ENCODE data around the gene TMEM253.

Gene TMEM253

DNA sequence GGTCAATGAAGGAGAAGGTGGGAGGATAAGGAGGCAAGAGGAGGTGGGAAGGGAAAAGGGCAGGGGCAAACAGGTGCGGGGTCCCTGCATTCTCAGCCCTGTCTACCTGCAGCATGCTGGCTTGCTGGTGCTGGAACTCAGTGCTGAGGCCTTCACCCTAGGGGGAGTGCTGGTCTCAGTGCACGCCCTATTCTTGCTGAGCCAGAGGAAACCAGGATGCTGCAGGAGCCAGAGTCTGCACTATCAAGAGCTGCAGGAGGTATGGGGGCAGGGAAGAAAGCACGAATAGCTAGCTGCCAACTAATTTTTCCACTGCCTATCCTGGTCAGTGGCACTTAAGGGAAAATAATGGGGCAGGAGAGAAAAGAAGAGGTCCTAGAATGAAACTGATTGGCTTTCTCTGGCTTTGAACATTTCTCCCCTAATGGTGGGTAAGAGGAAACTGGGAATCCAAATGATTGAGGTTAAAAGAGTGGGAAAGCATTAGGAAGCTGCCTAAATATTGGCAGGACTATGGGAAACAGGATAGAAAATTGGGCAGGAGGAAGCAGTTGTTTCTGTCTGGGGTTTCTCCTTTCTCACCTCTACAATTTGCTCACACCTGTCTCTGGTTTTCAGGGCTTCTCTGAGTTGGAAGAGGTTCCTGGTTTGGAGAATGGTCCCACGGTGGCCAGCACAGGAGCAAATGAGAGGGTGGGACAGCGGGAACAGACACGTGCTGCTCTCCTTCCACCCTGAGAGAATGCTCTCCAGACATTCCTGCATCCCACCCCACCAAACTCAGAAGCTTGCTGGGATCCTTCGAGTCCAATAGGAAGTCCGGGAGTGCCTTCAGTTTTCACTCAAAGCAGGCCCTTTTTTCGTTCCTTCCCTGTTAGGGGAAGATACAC is 1.9 kb downstream of the TMEM253 start:
- TF ChIP-seq GATA2 (IDR thresholded peaks at IDR 0.05; ENCODE audit: low read depth, low read length) (no peak), GATA3 (IDR thresholded peaks at IDR 0.05; ENCODE audit: low read depth, low read length) (no peak)

DNA sequence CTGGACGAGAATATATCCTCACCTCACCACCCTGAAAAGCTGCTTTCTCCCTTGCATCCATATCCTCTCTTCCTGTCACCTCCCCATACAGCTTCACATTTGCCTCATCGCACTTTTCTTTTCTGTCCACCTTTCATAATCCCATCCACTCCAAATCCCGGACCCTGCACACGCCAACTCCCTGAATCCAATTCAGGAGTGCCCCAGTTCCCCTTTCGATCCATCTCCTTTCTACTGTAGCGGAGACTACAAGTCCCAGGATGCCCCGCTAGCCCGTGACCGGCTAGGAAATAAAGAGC is 2.5 kb downstream of the TMEM253 start:
- no peak for TF ChIP-seq GATA2 (IDR thresholded peaks at IDR 0.05; ENCODE audit: low read depth, low read length)
- TF ChIP-seq GATA3 (IDR thresholded peaks at IDR 0.05; ENCODE audit: low read depth, low read length): no peak

DNA sequence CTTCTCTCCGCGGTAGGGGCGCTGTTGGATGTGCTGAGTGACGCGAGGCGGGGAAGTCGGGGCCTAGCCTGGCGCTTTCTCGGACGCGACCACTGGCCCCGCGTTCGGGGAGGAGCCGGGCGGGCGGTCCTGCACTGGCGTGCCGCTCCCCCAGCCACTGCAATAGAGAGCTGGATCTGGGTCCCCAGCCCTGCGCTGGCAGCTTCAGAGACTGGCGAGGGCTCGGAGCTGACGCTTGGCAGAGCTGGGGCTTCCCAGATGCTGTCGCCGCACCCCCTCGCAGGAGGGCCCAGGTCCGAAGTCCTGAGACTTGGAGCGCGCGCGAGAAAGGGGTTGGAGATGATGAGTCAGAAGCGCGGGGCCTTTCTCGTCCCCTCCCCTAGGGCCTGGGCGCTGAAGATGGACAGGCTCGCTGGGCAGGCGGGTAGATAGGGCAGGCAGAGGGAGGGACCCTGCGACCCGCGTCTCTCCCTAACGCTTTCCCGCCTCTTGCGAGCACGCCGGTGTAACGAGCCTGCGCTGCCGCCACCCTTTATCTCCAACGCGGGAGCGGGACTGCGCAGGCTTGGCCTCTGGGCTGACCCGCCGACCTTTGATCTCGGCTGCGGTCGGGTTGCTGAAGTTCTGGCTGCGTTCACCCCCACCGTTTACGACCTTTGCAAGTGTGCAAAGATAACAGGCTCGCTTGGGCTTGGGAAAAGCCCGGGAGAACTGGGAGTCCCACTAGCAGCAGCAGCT is 3.0 kb downstream of the TMEM253 start:
- no peak for TF ChIP-seq GATA3 (IDR thresholded peaks at IDR 0.05; ENCODE audit: low read depth, low read length)
- no peak for TF ChIP-seq GATA2 (IDR thresholded peaks at IDR 0.05; ENCODE audit: low read depth, low read length)

DNA sequence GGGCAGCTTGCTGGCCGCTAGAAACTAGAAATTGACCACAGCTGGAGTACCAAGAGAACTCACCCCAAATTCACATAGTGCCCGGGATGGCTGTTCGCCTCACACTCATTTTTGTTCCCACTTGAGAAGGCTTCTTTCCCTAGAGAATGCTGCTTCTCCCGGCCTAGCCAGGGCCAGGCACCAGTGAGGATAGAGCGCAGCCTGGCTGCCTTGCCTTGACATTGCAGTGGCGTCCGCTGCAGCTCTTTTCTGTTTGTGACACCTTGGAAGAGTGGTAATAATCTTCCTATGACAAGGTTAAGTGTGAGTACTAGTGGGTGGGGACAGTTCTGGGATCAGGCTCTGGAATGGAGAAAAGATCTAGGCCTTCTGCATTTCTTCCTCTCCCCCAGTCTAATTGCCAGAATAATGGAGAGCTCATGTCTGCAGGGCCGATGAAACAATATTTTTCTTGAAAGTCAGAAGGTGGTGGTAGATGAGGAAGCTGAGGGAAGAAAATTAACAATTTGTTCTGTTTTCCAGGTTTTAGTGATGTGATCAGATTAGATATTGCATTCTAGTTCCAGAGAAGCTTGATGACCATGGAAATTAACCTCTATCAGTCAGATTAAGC is 3.7 kb downstream of the TMEM253 start:
- TF ChIP-seq GATA2 (IDR thresholded peaks at IDR 0.05; ENCODE audit: low read depth, low read length) (no peak), GATA3 (IDR thresholded peaks at IDR 0.05; ENCODE audit: low read depth, low read length) (no peak)

DNA sequence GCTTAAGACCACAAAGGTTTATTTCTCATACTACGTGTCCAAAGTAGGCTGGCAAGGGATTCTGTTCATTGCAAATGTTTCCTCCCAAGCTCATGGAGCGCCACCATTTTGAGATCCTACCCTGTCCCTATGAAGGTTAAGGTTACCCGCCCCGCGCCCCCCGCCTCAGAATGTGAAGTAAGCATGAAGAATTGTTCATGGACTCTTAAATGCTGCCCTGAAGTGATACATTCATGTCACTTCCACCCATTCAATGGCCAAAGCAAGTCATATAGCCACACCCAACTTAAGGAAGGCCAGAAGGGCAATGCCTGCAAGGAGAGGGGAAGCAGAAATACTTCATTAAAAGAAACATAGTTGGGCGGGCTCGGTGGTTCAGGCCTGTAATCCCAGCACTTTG is 4.2 kb downstream of the TMEM253 start:
- TF ChIP-seq GATA3 (IDR thresholded peaks at IDR 0.05; ENCODE audit: low read depth, low read length): no peak
- no peak for TF ChIP-seq GATA2 (IDR thresholded peaks at IDR 0.05; ENCODE audit: low read depth, low read length)

- TF ChIP-seq GATA2 (IDR thresholded peaks at IDR 0.05; ENCODE audit: low read depth, low read length): no peak
- TF ChIP-seq GATA3 (IDR thresholded peaks at IDR 0.05; ENCODE audit: low read depth, low read length): no peak
Observed at GRCh38 chr14:21106176-21106497, 5.3 kb downstream of the TMEM253 start.

GRCh38 chr14:21106498-21107282 is 5.8 kb downstream of the TMEM253 start:
- TF ChIP-seq GATA3 (IDR thresholded peaks at IDR 0.05; ENCODE audit: low read depth, low read length) (no peak), GATA2 (IDR thresholded peaks at IDR 0.05; ENCODE audit: low read depth, low read length) (no peak)

GRCh38 chr14:21107283-21107800 is 6.5 kb downstream of the TMEM253 start:
- TF ChIP-seq GATA2 (IDR thresholded peaks at IDR 0.05; ENCODE audit: low read depth, low read length) (no peak), GATA3 (IDR thresholded peaks at IDR 0.05; ENCODE audit: low read depth, low read length) (no peak)

GRCh38 chr14:21108791-21109190 is 7.9 kb downstream of the TMEM253 start:
- no peak for TF ChIP-seq GATA3 (IDR thresholded peaks at IDR 0.05; ENCODE audit: low read depth, low read length)
- TF ChIP-seq GATA2 (IDR thresholded peaks at IDR 0.05; ENCODE audit: low read depth, low read length): no peak

- TF ChIP-seq GATA3 (IDR thresholded peaks at IDR 0.05; ENCODE audit: low read depth, low read length): no peak
- TF ChIP-seq GATA2 (IDR thresholded peaks at IDR 0.05; ENCODE audit: low read depth, low read length): no peak
Observed at GRCh38 chr14:21109377-21110138, 8.7 kb downstream of the TMEM253 start.

DNA sequence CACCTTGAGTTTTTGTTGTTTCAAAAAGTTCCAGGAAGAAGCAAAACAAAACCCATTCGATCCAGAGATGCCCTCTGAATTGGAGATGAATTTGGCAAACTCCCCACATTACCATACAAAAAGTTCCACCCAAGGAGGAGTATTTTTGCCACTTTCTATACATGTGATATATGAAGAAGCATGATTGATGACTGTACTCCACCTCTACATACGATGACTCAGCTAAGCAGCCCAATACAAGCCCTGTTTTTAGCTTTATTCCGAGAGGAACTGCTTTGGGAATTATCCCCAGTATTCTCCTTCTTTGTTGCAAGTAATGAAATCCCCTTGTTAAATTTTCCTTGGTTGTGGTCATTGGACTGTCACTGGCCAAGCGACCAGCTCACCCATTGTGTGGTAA is 11.4 kb downstream of the TMEM253 start:
- TF ChIP-seq GATA2 (IDR thresholded peaks at IDR 0.05; ENCODE audit: low read depth, low read length): no peak
- no peak for TF ChIP-seq GATA3 (IDR thresholded peaks at IDR 0.05; ENCODE audit: low read depth, low read length)

GRCh38 chr14:21113369-21113768 is 12.5 kb downstream of the TMEM253 start:
- TF ChIP-seq GATA2 (IDR thresholded peaks at IDR 0.05; ENCODE audit: low read depth, low read length) (no peak), GATA3 (IDR thresholded peaks at IDR 0.05; ENCODE audit: low read depth, low read length) (no peak)

- no peak for TF ChIP-seq GATA2 (IDR thresholded peaks at IDR 0.05; ENCODE audit: low read depth, low read length)
- no peak for TF ChIP-seq GATA3 (IDR thresholded peaks at IDR 0.05; ENCODE audit: low read depth, low read length)
Observed at GRCh38 chr14:21118933-21119332, 18.1 kb downstream of the TMEM253 start.
